GM12878 (cell line): ENCODE results near the gene WNT16. TPM values are rescaled to one million over a fixed set of nuclear protein-coding genes. Genes with fewer than 3 reads are reported as not detected.

Experiments
- ATAC-seq: fragments of 200-7000 bp; cut with Tn5 transposase; 3 replicates; pipeline ENCODE4 v1.9.1; 2020; ENCODE audit warnings: mild to moderate bottlenecking, moderate library complexity
- BruUV-seq: library from RNA; stranded (reverse); fragments of 400-500 nt; replicated peaks from 2 replicates; lab custom pipeline; 2021; lab: Mats Ljungman, UMichigan
- CTCF ChIA-PET: fragments of 300-600 bp; sonication (Branson Sonifier 250); formaldehyde crosslinking; extraction: SDS; loops from one replicate; lab custom pipeline; 2021; ENCODE audit warnings: inconsistent platforms; lab: Yijun Ruan, JAX
- POLR2A ChIA-PET: fragments of 350-600 bp; formaldehyde crosslinking; extraction: SDS; loops from one replicate; lab custom pipeline; 2021; ENCODE audit warnings: inconsistent platforms; lab: Charles Lee
- RAD21 ChIA-PET: fragments of 300-600 bp; sonication (Branson Sonifier 250); formaldehyde crosslinking; loops from one replicate; lab custom pipeline; 2023; ENCODE audit warnings: antibody characterized with exemption; ENCODE audit not compliant: unreplicated experiment; lab: Charles Lee
- SMC1A ChIA-PET: fragments of 300-600 bp; sonication (Branson Sonifier 250); formaldehyde crosslinking; loops from one replicate; lab custom pipeline; 2023; ENCODE audit not compliant: unreplicated experiment, uncharacterized antibody; lab: Charles Lee
- DNase-seq: peaks from one replicate; pipeline ENCODE4 v3.0.0-alpha.2; 2011; ENCODE audit warnings: low read depth, low spot score
- FAIRE-seq: peaks from 3 replicates; lab custom pipeline; 2011; peaks lifted over from hg19 to GRCh38; lab: Jason Lieb, UNC
- H2AFZ ChIP-seq: 2 replicates; pipeline ENCODE4 v1.6.0; 2011; ENCODE audit warnings: low read depth, low read length, control low read depth; ENCODE audit not compliant: control insufficient read depth
- H3K27ac ChIP-seq: 2 replicates; pipeline ENCODE4 v1.5.1; 2011; ENCODE audit warnings: control low read depth; ENCODE audit not compliant: control insufficient read depth, insufficient read depth
- H3K27me3 ChIP-seq, 2 experiments: replicated peaks in 1 of 2; 2 replicates each; pipeline versions ENCODE4 v1.6.0 to v1.6.1; 2011; ENCODE audit warnings: low read length in 1 of 2; ENCODE audit not compliant: control insufficient read depth in 2 of 2, insufficient read depth in 2 of 2
- H3K36me3 ChIP-seq, 2 experiments: 2 replicates each; pipeline ENCODE4 v1.5.1; 2011; ENCODE audit warnings: low read length in 1 of 2; ENCODE audit not compliant: control insufficient read depth in 2 of 2, insufficient read depth in 2 of 2
- H3K4me1 ChIP-seq: 2 replicates; pipeline ENCODE4 v1.6.1; 2011; ENCODE audit warnings: mild to moderate bottlenecking, low read length, moderate library complexity, mixed read lengths; ENCODE audit not compliant: control insufficient read depth, insufficient read depth
- H3K4me2 ChIP-seq: 2 replicates; pipeline ENCODE4 v1.6.0; 2011; ENCODE audit warnings: control low read depth; ENCODE audit not compliant: control insufficient read depth, insufficient read depth
- H3K4me3 ChIP-seq: fragments of 200-600 bp; sonication (generic); 2 replicates; pipeline ENCODE4 v1.5.1; 2016
- H3K79me2 ChIP-seq: 2 replicates; pipeline ENCODE4 v1.6.0; 2011; ENCODE audit warnings: low read length; ENCODE audit not compliant: control insufficient read depth, insufficient read depth
- H3K9ac ChIP-seq: 2 replicates; pipeline ENCODE4 v1.8.0; 2011; ENCODE audit warnings: low read length, control low read depth, mixed read lengths; ENCODE audit not compliant: control insufficient read depth, insufficient read depth
- H3K9me3 ChIP-seq: replicated peaks from 3 replicates; pipeline ENCODE4 v1.5.1; 2011; ENCODE audit warnings: mild to moderate bottlenecking, low read length; ENCODE audit not compliant: control insufficient read depth, insufficient read depth
- H4K20me1 ChIP-seq: 2 replicates; pipeline ENCODE4 v1.6.0; 2011; ENCODE audit not compliant: control insufficient read depth, insufficient read depth
- FOXM1 ChIP-seq: IDR thresholded peaks from 2 replicates; pipeline ENCODE4 v1.6.1; 2012; ENCODE audit warnings: low read depth, mild to moderate bottlenecking, inconsistent platforms, low read length, moderate library complexity
- HDAC6 ChIP-seq: fragments of 200-600 bp; sonication (generic); IDR thresholded peaks from one replicate; pipeline ENCODE4 v1.8.0; 2017; ENCODE audit warnings: antibody characterized with exemption; ENCODE audit not compliant: unreplicated experiment
- WGBS: methylation state at CpG from one replicate; pipeline ENCODE4 v1.1.6; 2016; ENCODE audit warnings: low lambda C conversion rate; ENCODE audit not compliant: insufficient replicate concordance, insufficient coverage; ENCODE audit errors: missing lambda C conversion rate; 5-methylcytosine and 5-hydroxymethylcytosine counted together
- in situ Hi-C: fragments of 300-500 bp; cut with MboI; formaldehyde crosslinking; loops from 9 replicates; pipeline ENCODE4 v1.14.3; 2018; ENCODE audit warnings: mixed read lengths
- intact Hi-C: fragments of 100-400 bp; cut with micrococcal nuclease; formaldehyde crosslinking; loops from one replicate; pipeline ENCODE4 v1.14.2; 2022; ENCODE audit not compliant: unreplicated experiment
- polyA plus RNA-seq, 11 experiments: library from polyadenylated mRNA; depleted of rRNA in 4 of 11; unstranded in 6 of 11; stranded (reverse) in 5 of 11; fragments of >200 nt; fragmentation: Nextera tagmentation in 4 of 11; fragmentation: Illumina TruSeq in 1 of 11; extraction: Ambion mirVana in 4 of 11; extraction: Trizol in 1 of 11; gene quantifications; 1 replicate in 1 of 11; 2 replicates in 10 of 11; pipeline versions ENCODE4 v1.2.1 to v1.2.3, GENCODE V29; 2011 to 2016; ENCODE audit warnings: inconsistent platforms in 2 of 11, missing spikeins in 2 of 11, low read depth in 1 of 11
- total RNA-seq, 4 experiments: library from RNA; depleted of rRNA in 3 of 4; stranded (reverse); fragments of >200 nt in 3 of 4; fragmentation: Illumina TruSeq in 1 of 4; extraction: Trizol in 1 of 4; gene quantifications; 2 replicates each; pipeline versions ENCODE4 v1.2.1 to v1.2.3, GENCODE V29; 2013 to 2021

The WNT16 gene
- total and polyA plus RNA-seq, 10 of the 15 experiments (the other 5 are each of a cell fraction or from before 2014, with no cell fraction given), result 0.05 to 0.11 (median 0.06) TPM; not detected in 5

DNA sequence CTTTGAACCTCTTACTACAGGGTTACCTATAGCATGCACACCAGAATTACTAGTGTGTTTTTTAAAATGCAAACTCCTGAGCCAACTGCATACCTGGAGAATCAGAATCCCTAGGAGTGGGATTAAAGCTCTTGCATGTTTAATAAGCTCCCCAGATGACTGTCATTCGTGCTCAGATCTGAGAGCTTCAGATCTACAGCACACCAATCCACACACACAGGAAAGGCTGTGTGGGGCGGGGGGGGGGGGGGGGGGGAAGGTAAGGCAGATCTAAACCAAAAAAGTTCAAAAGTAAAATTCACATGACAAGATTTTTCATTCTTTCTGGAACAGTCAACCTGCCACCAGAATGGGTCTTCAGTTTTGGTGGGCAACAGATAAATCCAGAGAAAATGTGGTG, 61.8 kb downstream of the WNT16 start:
- no peak for FAIRE-seq
- BruUV-seq, result no TSS peak
- intact Hi-C loops (no loop called here), in situ Hi-C loops (loop anchor here (25.0 kb wide), 1 partner anchor 978 kb away; no protein-coding TSS in a partner anchor)
- SMC1A ChIA-PET, result interaction anchor here (1.2 to 13.5 kb wide), 6 partner anchors 10 to 139 kb away, joined by 4 to 281 read pairs (median 7); no protein-coding TSS in a partner anchor
- WGBS, result 8% methylated on average over 2 of the region's 2 CpGs
- Histone ChIP-seq H3K79me2 (peaks cover 94% of the 10 kb centered on the region), H3K27ac (peak overlapping the region; percentile 67; the same call in 1 of the 2 replicates), H2AFZ (no peak overlapping the region), H3K9me3 (peaks cover 1% of the 10 kb centered on the region; the same call in 1 of the 3 replicates), H4K20me1 (no peaks in the 10 kb centered on the region), H3K9ac (no peak overlapping the region), H3K4me2 (peak overlapping the region; percentile 85; the same call in 1 of the 2 replicates), H3K4me1 (peaks cover 22% of the 10 kb centered on the region), H3K36me3 (no peaks in the 10 kb centered on the region), H3K4me3 (peak overlapping the region; percentile 43; the same call in 1 of the 2 replicates), H3K27me3 (no peaks in the 10 kb centered on the region)
- CTCF ChIA-PET, result interaction anchor here (1.0 to 12.1 kb wide), 7 partner anchors 10 to 1495 kb away, joined by 3 to 87 read pairs (median 5); partner anchors contain the start of gene CADPS2
- POLR2A ChIA-PET, result interaction anchor here (1.1 to 2.6 kb wide), 7 partner anchors 10 to 140 kb away, joined by 4 to 17 read pairs (median 8); no protein-coding TSS in a partner anchor
- RAD21 ChIA-PET, result interaction anchor here (0.8 to 10.5 kb wide), 6 partner anchors 8 to 156 kb away, joined by 3 to 272 read pairs (median 16); no protein-coding TSS in a partner anchor
- no peak for DNase-seq
- ATAC-seq, result no peak
- 0 out of 2 replicates have a peak, but pooled peaks have one; percentile 5 for TF ChIP-seq FOXM1
- no peak for TF ChIP-seq HDAC6

Other genes starting within 250 kb of the WNT16 start
- 23.6 and 28.8 TPM in 2 replicates for gene FAM3C, start 67.3 kb downstream of the WNT16 start, total RNA-seq (2014; rRNA removed)
- gene FAM3C, start 67.3 kb downstream of the WNT16 start, total RNA-seq (2014; rRNA removed; fragmentation: Illumina TruSeq; extraction: Trizol), result 22.8 and 23.5 TPM in 2 replicates
- 25.0 and 25.7 TPM in 2 replicates for gene FAM3C, start 67.3 kb downstream of the WNT16 start, total RNA-seq (2021)
- 110 and 179 TPM in 2 replicates for gene FAM3C, start 67.3 kb downstream of the WNT16 start, polyA plus RNA-seq (2011; rRNA removed)
- gene FAM3C, start 67.3 kb downstream of the WNT16 start, polyA plus RNA-seq (2014; fragmentation: Illumina TruSeq; extraction: Trizol), result 34.6 and 50.6 TPM in 2 replicates
- gene FAM3C, start 67.3 kb downstream of the WNT16 start, polyA plus RNA-seq (2014; fragmentation: Nextera tagmentation; extraction: Ambion mirVana), result 10 to 100 TPM; 11.0 to 13.6 TPM
- gene FAM3C, start 67.3 kb downstream of the WNT16 start, polyA plus RNA-seq (2014; rRNA removed), result 26.0 and 30.6 TPM in 2 replicates
- gene FAM3C, start 67.3 kb downstream of the WNT16 start, polyA plus RNA-seq (2016; fragmentation: Nextera tagmentation; extraction: Ambion mirVana), result 10 to 100 TPM; 33.4 to 38.0 TPM